Amygdala (tissue), 56 donors: ENCODE results near the gene CFP.

Source experiments
- DNase-seq, 56 donors: peaks; one replicate each; lab custom pipeline; 2025; lab: John Stamatoyannopoulos, UW

The CFP gene

DNA sequence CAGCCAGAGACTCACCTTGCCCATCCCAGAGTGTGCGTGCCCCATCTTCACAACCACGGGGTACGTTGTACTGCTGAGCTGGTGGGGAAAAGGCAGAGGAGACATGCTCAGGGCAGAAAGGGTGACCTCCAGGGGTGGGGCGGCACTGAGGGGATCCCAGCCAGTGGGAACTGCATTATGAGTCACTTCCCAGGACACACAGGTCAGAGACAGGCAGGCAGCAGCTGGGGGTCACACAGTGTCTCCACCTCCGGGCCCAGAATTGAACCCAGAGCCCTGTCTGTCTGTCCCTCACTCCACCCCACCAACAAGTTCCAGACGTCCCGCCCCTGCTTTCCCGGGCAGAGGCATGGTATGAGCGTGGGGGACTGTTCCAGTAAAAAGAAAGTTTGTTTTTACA, 52.3 kb downstream of the CFP start:
- DNase-seq = no peak

DNA sequence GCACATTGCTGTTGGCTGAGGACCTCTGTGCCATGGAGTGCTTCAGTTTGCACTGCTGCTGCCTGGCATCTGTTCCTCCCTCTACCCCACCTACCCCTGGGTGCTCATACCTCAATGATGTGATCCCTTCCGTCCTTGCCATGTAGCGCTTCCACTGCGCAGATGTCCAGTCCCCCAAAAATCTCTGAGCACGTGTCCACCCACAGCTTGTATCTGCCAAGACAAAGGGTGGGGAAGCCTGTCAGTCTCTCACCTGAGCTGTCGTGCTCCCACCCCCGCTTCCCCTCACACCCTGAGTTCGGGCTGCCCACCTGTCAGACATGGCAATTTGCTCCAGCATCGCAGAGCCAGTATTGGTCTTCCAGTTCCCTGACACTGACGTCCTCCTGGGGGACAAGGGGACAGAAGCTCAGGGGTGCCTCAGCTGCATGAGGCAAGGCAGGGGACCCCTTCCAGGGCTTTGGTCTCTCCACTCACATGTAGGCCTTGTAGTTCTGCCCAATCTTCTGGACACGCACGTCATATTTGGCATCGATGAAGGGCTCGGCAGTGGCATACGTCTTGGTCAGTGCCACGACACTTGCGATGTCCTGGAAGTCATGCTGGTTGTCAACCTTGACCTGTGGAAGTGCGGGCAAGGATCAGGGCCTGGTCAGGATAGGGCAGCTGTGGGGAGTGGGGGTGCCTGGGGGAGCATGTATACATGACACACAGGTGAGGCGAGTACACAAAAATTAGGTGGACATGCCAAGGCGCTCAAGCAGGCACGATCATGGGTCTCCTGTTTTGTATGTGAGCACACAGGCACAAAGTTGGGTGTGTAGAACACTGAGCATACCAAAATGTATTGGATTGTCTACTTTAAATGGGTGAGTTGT, 53.5 kb downstream of the CFP start:
- no peak for DNase-seq

DNA sequence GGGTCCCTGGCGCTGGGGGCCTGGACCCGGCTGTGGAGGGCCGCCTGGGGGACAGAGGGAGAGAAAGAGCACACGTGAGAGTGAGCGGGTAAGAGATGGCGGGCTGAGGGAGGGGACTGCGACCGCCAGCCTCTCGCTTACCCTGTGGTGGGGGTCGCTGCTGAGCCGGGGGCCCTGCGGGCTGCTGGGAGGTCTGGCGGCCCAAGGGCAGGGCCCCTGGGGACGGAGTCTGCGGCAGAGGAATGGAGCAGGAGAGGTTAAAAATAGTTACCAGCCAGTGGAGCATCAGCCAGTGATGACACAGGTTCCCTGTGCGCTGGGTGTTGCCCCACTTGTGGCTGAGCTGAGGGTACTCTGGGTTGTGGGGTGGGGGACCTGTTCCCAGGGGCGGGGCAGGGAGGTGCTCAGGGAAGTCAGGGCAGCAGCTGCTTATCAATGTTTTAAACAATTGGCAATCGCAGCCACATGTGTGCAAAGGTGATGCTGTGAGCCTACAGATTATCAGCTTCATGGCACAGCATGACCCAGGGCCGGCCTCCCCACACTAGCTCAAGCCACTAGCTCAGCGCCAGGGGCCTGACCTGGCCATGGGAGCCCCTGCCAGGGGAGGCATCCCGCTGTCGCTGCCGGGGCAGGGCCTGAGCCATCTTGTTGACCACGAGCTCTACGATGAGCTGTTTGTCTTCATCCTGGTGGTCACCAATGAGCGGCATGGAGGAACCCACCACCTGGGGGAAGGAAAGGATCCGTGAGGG, 55.0 kb downstream of the CFP start:
- no peak for DNase-seq

DNA sequence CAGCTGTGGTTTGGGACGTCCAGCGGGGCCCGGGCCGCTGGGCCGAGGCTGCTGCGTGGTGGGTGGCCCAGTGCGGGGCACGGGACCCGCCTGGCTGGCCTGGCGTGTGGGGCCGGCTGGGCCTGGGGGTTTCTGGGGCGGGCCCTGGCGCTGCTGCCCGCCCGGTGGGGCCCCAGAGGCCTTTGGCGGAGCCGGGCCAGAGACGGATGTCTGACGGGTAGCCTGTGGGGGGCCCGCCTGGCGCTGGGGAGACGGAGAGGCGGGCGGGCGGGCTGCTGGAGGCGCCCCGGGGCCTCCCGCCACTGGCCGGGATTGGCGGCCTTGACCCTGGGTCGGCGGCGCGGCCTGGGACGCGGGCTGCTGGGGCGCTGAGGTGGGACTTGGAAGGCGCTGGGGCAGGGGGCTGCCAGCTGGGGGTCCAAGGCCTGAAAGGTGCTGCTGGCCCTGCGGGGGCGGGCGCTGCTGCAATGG, 55.6 kb downstream of the CFP start:
- no peak for DNase-seq

DNA sequence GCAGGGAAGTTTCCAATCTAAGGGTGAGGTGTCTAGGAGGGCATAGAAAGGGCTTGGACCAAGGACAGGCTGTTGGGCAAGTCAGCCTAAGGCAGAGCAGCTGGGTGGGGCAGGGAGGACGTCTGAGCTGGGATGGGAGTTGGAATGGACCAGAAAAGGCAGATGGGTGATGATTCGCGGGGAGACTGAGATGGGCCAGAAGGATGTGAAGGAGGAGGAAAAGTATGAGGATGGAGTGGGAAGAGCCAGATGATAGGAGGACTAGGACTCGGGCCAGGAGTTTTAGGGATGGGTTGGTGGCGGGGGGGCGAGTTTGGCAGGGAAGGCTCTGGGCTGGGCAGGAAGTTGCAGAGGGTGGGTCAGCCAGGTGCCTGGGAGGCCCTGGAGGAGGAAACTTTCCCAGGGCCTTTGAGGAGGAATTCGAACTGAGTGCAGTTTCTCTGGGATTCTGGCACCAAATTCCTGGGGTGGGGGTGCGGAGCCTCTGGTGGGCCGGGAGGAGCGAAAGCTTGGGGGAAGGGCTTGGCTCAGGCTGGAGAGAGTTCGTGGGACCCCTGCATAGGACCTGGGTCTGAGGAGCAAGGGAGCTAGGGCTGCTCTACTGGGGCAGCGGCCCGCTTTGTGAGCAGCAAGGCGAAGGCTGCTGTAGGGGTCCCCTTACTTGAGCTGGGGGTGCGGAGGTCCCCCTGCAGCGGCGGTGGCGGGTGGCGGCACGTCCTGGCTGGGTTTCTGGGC, 56.2 kb downstream of the CFP start:
- DNase-seq = no peak
